Measurements from ENCODE around the gene ANKDD1A.

The ANKDD1A gene

GRCh38 chr15:64911311-64912186, at the start of gene ANKDD1A:
Gene ANKDD1A, plus strand, starts transcription at chr15:64911902. Its CDS starts 29 bp downstream, at chr15:64911931.
- peak; percentile 20 for DNase-seq (ENCODE audit: low spot score)

GRCh38 chr15:64861960-64862359, 49.7 kb upstream of the ANKDD1A start:
- no peak for DNase-seq (ENCODE audit: low spot score)

- no peak for DNase-seq (ENCODE audit: low spot score)
Measured at GRCh38 chr15:64862408-64862807, 49.3 kb upstream of the ANKDD1A start.

- DNase-seq (ENCODE audit: low spot score): no peak
Measured at GRCh38 chr15:64864068-64864467, 47.6 kb upstream of the ANKDD1A start.

GRCh38 chr15:64865126-64865997, 46.3 kb upstream of the ANKDD1A start:
- no peak for DNase-seq (ENCODE audit: low spot score)

GRCh38 chr15:64865998-64866520, 45.6 kb upstream of the ANKDD1A start:
- no peak for DNase-seq (ENCODE audit: low spot score)

- no peak for DNase-seq (ENCODE audit: low spot score)
Measured at GRCh38 chr15:64869501-64869900, 42.2 kb upstream of the ANKDD1A start.

GRCh38 chr15:64870353-64870752, 41.3 kb upstream of the ANKDD1A start:
- DNase-seq (ENCODE audit: low spot score): no peak

GRCh38 chr15:64875641-64876223, 36.0 kb upstream of the ANKDD1A start:
- no peak for DNase-seq (ENCODE audit: low spot score)

GRCh38 chr15:64877435-64877834, 34.3 kb upstream of the ANKDD1A start:
- no peak for DNase-seq (ENCODE audit: low spot score)

GRCh38 chr15:64878705-64879104, 33.0 kb upstream of the ANKDD1A start:
- DNase-seq (ENCODE audit: low spot score): no peak

GRCh38 chr15:64883100-64883581, 28.6 kb upstream of the ANKDD1A start:
- peak; percentile 62 for DNase-seq (ENCODE audit: low spot score)

GRCh38 chr15:64883997-64884511, 27.6 kb upstream of the ANKDD1A start:
- peak; percentile 73 for DNase-seq (ENCODE audit: low spot score)

GRCh38 chr15:64884679-64885078, 27.0 kb upstream of the ANKDD1A start:
- DNase-seq (ENCODE audit: low spot score): no peak

- DNase-seq (ENCODE audit: low spot score): no peak
Measured at GRCh38 chr15:64888336-64888735, 23.4 kb upstream of the ANKDD1A start.

- DNase-seq (ENCODE audit: low spot score): no peak
Measured at GRCh38 chr15:64891561-64891960, 20.1 kb upstream of the ANKDD1A start.

GRCh38 chr15:64892847-64893403, 18.8 kb upstream of the ANKDD1A start:
- peak; percentile 15 for DNase-seq (ENCODE audit: low spot score)

GRCh38 chr15:64893481-64894394, 18.0 kb upstream of the ANKDD1A start:
- DNase-seq (ENCODE audit: low spot score): peak; percentile 99

GRCh38 chr15:64894395-64895056, 17.2 kb upstream of the ANKDD1A start:
- peak; percentile 91 for DNase-seq (ENCODE audit: low spot score)
